NOMO-1 treated with dmso at 0.1 percent for 144 hours (cell line): ENCODE measurements around the gene CT47C1.
"Not testable (repeated sequence)": the region's sequence is repeated elsewhere in the genome, so short reads cannot be mapped to it uniquely, and the experiment has no call there.

Experiments used
- DNase-seq: peaks from one replicate; lab custom pipeline; 2025; ENCODE audit not compliant: unreplicated experiment; lab: John Stamatoyannopoulos, UW

CT47C1 gene

DNA sequence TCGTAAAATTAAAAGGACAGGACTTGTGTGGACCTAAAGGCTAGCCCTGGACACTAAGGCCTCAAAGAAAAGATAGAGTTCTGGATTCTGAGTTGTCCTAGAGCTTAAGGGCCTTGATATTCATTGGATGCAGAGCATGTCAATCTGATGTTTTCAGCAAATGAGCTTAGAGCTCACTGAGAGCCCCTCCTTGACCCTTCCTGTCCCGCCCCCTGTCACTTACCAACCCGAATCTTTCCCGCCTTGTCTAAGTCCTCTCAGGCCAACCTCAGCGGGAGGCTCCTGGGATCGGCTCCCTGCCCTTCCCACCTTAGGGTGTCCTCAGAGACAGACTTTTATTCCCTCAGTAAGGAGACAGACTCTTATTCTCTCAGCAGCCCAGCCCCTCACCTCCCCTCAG lies at the start of gene CT47C1:
Gene CT47C1 (plus strand): TSS at position 250 of the 400 bp plus-strand sequence. CDS start 233 bp downstream, outside the sequence.
- no peak for DNase-seq

DNA sequence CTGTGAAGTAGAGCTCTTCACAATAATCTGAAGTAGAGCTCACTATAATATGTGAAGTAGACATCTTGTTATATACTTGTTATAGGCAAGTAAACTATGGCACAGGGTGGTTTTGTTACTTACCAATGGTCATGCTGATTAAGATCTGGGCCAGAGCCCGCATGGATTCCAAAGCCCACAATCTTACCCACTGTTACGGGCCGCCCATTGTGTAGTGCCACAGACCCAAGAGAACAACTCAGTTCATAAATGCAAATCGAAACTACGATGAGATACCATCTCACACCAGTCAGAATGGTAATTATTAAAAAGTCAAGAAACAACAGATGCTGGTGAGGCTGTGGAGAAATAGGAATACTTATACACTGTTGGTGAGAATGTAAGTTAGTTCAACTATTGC lies 46.9 kb upstream of the CT47C1 start:
- no peak for DNase-seq

DNA sequence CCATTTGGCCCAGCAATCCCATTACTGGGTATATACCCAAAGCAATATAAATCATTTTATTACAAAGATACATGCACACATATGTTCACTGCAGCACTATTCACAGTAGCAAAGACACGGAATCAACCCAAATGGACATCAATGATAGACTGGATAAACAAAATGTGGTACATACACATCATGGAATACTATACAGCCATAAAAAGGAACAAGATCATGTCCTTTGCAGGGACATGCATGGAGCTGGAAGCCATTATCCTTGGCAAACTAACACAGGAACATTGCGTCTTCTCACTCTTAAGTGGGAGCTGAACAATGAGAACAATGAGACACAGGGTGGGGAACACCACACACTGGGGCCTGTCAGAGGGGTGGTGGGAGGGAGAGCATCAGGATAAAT lies 46.4 kb upstream of the CT47C1 start:
- not testable (repeated sequence) for DNase-seq

DNA sequence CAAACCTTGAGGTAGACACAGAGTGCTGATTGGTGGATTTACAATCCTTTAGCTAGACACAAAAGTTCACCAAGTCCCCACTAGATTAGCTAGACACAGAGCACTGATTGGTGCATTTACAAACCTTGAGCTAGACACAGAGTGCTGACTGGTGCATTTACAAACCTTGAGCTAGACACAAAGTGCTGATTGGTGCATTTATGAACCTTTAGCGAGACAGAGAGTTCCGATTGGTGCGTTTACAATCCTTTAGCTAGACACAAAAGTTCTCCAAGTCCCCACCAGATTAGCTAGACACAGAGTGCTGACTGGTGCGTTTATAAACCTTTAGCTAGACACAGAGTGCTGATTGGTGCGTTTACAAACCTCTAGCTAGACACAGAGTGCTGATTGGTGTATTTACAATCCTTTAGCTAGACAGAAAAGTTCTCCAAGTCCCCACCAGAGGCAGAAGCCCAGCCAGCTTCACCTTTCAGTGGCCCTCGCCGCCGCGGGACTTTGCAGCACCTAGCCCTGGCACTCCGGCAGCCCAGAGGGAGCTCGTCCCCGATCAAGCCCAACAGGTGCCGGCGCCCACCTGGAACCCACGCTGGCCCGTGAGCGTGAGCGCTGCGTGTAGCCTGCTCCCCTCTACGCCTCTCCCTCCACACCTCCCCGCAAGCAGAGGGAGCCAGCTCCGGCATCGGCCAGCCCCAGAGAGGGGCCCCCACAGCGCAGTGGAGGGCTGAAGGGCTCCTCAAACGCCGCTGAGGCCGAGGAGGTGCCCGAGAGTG lies 44.6 kb upstream of the CT47C1 start:
- DNase-seq: not testable (repeated sequence)

DNA sequence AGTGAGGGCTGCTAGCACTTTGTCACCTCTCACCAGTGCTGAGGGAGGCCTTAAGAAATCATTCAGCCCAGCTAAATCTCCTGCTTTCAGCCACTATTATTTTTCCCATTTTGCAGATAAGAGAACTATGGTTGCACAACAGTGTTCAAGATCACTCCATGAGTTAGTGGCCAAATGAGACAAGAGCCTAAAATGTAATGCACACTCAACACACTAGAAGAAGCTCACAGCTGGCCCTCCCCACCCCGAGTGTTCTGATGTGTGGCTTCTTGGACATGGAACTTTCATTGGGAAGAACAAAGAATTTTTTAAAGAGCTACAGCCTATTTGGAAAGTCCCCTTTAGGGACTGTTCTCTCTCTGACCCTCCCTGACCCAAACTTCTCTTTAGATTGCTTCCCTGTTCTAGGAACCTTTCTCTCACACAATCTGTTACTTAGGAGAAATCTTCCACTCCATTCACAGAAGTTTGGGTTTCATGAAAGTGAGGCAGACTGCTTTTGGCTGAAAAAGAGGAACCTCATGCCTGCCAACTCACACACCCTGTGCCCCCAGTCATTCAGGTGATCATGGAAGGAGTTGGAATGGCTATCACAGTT lies 44.0 kb upstream of the CT47C1 start:
- DNase-seq: no peak

DNA sequence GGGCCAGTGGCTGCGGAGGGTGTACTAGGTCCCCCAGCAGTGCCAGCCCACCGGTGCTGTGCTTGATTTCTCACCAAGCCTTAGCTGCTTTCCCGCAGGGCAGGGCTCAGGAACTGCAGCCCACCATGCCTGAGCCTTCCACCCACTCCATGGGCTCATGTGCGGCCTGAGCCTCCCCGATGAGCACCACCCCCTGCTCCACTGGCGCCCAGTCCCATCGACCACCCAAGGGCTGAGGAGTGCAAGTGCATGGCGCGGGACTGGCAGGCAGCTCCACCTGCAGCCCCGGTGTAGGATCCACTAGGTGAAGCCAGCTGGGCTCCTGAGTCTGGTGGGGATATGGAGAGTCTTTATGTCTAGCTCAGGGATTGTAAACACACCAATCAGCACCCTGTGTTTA lies 43.1 kb upstream of the CT47C1 start:
- DNase-seq: not testable (repeated sequence)

DNA sequence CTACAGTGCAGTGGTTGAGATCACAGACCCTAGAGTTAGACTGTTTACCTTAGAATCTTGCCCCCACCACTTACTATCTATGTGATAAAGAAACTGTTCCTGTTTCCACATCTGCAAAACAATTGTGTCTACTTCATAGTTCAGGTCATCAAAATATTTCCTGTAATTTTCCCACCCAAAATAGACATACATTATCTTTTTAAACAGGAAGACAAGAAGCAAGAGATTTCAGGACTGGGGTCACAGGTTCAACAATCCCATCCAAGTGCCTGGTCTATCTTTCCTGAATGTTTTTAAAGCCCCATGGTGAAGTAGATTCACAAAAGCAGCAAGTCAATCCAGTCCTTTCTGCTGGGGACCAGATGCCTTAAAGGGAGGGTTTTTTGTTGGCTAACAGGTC lies 41.8 kb upstream of the CT47C1 start:
- DNase-seq: no peak

DNA sequence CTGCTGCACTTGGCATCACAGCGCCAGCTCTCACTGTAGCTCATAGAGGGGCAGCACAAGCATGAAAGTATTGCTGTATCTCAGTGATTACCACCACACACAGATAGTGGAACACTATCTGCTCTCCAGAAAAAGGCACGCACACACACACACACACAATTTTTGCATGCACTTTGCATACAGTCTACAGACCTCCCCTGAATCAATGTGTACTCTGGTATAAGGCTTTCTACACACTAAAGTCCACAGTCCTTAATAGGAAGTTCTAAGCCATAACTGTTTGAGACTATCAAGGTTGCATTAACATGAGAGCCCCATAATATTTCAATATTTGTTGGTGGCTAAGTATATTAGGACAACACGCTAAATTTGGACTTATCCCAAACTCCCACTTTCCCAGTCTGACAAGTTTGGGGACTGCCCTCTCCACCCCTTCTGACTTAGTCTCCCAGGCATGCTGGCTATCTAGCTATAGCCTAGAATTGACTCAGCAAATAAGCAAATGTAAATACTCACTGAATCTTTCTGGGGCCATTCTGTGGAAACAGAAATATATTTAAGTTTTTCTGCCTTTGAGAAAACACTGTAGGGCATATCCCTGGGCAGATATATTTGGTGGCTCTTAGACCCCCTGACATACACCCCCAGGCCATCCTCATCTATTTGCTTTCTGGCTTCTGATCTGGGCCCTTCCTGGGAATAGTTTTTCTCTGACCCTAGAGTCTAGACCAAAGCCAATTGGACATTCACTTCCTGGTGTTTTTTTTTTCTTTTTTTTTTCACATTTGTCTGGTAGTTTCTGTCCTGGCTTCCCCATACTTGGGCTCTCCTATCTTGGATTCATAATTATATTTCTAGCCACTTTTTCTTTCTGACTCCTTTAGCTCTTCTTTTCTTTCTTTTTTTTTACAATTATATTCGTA lies 36.4 kb upstream of the CT47C1 start:
- DNase-seq: no peak

DNA sequence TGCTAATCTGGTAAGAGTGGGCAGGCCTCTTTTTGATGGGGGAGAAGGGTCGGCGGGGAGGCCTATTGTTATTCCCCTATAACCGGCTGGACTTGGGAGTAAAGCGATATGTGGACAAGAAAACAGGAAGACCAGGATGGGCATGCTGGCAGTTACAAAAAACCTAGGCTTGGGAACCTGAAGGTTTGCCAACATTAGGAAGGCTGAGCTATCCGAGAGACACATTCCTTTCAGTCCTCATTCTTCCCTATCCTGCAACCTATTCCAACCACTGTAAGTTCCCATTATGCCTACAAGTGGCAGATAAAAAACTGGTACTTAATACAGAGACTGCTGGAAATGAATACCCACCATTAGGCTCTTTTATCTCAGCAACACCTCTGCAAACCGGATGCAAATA lies 32.4 kb upstream of the CT47C1 start:
- no peak for DNase-seq

DNA sequence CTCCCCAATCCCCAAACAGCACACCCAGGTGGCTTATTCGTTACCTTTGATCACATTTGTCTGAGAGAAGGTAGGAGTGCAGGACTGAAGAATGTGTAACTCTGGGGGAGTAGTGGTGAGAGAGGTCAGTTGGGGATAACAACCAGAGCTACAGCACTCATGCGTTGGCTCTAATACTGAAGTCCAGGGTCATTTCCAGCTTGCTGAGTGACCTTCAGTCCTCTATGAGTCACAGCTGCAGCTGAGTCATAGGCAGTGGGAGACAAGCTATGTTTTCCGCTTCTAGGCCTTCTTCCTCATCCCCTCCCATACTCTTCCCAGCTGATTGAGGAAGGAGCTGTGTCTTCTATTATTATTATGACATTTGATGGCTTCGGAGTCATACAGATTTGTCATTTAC lies 31.6 kb upstream of the CT47C1 start:
- no peak for DNase-seq

DNA sequence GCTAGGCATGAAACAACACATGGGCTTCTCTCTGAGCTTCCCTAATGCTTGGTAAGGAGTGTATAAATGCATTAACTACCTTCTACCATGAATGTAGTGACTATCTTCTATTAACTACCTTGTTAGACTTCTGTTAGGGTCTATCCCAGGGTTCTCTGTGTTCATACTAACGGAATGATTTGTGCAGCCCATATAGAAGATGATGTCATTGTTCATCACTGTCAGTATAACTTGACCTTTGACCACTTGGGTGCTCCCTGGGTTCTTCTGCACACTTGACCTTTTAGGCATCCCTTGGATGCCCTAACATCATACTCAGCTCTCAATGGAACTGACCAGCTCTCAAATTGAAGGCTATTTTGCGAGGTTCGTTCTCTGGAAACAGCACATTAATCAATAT lies 30.8 kb upstream of the CT47C1 start:
- DNase-seq: no peak

DNA sequence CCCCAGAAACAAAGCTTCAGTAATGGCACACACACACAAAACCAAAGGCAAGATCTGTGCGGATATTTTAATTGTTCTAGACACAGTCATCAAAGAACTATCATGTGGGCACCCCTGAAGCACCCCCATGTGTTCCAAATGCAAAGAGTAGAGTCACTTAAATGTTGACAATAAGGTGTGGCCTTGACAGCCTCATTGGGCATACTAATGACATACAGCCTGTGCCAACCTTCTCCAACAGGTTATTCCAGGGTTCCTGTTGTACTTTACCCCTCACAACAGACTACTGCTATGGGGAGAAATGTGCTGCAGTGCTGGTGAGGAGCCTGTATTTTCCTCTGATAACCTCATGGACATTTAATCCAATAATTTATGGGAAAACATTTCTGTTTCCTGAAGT lies 29.8 kb upstream of the CT47C1 start:
- no peak for DNase-seq

DNA sequence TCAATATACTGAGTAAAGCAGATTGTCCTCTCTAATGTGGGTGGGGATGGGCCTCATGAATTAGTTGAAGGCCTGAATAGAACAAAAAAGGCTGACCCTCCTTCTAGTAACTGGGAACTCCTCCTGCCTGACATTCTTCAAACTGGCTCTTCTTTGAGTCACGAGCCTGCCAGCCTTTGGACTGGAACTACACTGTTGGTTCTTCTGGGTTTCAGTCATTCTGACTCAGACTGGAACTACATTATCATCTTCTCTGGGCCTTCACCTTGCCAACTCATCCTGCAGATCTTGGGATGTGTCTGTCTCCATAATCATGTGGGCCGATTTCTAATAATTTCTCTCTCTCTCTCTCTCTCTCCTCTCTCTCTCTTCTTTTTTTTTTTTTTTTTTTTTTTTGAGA lies 26.9 kb upstream of the CT47C1 start:
- DNase-seq: no peak

DNA sequence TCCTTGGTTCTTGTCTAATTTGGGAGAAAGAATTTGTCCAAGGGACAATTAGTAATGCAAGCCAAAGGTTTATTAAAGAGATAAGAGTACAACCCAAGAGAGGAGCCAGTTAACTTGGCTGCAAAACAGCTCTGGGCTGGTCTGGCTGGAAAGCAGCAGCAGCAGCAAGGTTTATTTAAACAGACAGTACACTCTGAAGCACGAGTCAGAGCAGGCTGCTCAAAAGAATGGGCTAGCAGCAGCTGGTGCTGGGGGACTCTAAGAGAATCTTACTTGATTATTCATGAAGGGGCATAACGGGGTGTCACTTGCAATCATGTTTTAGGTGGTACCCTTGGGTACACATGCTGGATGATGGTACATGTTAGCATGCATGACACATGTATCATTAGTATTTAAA lies 17.1 kb upstream of the CT47C1 start:
- DNase-seq: no peak

DNA sequence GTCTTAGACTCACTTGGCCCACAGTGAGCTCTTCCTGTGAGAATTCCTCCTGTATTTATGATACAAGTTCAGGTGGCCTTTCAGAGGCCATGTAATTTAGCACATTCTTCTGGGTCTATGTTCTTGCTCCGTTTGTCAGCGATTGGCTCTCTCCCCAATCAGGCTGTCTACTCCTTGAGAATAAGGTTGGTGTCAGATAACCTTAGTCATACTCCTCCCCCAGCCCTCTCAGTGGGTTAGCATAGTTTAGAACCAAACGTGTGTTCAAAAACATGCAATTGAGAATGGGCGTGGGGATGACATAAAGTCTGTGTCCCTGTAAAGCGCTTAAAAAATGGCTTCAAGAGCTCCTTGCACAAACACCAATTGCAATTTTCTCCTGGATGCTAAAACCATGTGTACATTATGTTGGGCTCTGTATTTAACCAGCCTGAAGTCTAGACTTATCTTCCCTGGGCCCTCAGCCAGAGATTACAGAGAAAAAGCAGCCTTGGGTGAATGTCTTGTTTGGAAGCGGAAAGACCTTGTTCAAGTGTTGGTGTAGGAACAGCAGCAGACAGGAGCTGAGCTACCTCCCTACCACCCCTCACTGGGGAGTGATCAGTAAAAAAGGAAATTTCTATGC lies 9.9 kb upstream of the CT47C1 start:
- no peak for DNase-seq

DNA sequence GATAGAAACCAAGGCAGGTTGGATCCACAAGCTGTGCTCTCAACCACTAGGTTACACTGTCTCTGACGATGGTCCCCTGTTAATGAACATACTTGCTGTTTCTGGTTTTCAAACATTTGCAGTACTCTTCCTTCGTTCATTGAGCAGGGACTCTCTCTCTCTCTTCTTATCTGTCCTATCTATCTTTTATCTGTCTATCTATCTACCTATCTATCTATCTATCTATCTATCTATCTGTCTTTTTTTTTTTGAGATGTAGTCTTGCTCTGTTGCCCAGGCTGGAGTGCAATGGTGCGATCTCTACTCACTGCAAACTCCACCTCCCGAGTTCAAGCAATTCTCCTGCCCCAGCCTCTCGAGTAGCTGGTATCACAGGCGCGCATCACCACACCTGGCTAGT lies 9.4 kb upstream of the CT47C1 start:
- no peak for DNase-seq

DNA sequence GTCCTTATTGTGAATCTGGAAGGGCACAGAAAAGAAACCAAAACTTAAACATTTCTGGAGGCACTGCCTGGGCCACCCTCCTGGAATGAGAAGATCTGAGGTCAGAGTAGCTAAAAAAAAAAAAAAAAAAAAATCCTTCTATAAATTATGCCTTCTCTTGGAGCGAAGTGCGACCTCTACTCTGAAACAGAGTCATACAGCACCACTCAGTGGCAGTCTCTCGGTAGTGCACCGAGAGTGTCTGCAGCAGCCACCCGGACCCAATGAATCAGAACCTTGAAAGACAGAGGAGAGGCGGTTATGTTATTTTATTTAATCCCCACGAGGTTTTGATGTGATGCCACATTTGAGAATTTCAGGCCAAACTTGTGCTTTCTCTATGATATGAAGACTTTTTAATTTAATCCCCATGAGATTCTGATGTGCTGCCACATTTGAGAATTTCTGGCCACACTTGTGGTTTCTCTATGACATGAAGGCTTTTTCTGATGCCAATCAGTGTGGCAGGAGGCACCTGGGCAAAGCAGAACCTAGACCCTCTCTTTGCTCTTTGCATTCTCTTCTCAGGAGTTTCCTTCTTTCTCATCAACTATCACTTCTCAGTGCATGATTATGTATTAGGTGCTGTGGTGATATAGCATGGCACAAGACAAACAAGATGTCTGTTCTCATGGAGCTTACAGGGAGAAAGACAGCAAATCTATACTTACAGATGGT lies 5.6 kb upstream of the CT47C1 start:
- DNase-seq: no peak

DNA sequence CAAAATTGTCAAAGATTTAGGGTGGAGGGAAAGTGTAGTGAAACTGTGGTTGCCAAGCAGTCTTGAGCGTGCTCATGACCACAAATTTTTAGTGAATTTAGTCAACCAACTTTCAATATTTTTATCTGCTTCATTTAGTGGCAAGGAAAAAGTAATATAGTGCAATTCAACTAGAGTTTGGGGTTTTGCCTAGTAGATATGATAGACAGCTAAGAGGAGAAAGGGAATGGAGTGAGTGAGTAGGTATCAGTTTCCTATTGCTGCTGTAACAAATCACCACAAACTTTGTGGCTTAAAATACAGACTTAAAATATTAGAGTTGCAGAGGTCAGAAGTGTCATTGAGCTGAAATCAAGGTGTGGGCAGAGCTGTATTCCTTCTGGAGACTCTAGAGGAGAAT lies 3.7 kb upstream of the CT47C1 start:
- DNase-seq: no peak

DNA sequence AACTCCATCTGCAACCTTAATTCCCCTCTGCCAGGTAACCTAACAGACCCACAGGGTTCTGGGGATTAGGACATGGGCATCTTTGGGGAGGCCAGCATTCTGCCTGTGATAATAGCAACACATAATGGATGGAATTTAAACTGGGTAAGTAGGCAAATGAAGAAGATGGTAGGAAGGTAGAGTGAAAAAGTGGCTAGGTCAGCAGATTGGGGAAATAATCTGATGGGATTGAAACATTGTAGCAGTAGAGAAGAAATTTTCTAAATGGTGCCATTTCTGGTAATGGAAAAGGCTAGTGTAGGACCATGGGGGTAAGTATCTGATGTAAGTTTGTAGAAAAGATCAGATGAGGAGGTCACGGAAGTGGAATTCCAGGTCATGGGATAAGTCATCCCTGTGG lies 3.0 kb upstream of the CT47C1 start:
- DNase-seq: no peak

DNA sequence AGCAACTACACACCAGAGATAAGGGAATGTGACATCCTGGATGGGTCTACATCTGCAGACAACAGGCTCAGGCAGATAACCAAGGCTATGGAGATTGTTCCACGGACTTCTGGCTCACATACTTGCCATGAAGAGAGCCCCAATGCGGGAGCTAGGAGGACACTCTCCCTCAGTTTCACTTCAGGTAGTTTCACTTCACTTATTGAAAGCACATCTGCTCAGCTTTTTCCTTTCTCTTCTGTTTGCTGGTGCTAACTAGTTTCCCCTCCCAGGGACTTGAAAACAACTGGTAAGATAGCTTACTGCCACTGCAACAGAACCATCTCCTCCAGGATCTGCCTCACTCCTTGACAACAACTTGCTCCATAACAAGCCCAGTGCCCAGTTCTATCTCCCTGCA lies 1.4 kb upstream of the CT47C1 start:
- no peak for DNase-seq
